Right hindlimb (tissue), 1 donor: ENCODE data around the gene PXMP2.
"Not testable (repeated sequence)": the region's sequence is repeated elsewhere in the genome, so short reads cannot be mapped to it uniquely, and the experiment has no call there.

ENCODE experiments used
- DNase-seq: peaks from one replicate; pipeline ENCODE4 v3.0.0-alpha.2; 2018

The PXMP2 gene

DNA sequence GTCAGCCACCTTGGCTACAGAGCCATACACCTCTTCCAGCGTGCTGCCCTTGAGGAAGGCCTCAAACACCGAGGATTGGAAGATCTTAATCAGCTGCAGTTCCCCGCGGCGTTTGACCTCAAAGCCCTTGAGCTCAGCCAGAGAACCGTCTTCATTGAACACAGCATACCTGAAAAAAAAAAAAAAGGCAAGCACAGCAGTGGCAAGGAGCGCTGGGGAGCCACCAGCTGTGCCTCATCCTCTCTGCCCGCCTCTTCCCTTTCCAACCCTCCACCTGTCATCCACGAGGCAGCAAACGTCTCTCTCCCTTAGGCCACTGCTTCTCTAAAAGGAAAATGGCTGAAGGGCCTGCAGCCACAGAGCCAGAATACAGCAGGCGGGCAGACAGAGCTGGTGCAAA lies 26.4 kb upstream of the PXMP2 start:
- no peak for DNase-seq

DNA sequence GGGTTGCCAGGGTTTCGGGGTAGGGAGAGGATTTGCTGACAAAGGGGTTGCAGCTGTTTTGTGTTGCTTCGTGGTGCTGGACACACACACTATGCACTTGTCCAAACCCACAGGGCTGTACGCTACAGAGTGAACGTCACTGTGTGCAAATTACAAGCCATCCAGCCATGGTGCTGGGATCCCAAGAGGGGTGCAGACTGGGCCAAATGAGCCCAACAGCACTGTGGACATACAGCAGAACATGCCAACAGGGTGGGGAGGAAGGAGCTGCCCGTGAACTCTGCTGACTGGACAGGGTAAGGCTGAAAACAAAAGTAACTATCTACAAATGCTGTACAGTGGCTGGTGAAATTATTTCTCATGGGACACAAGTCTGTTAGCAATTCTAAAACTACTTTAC lies 25.4 kb upstream of the PXMP2 start:
- DNase-seq, result no peak

DNA sequence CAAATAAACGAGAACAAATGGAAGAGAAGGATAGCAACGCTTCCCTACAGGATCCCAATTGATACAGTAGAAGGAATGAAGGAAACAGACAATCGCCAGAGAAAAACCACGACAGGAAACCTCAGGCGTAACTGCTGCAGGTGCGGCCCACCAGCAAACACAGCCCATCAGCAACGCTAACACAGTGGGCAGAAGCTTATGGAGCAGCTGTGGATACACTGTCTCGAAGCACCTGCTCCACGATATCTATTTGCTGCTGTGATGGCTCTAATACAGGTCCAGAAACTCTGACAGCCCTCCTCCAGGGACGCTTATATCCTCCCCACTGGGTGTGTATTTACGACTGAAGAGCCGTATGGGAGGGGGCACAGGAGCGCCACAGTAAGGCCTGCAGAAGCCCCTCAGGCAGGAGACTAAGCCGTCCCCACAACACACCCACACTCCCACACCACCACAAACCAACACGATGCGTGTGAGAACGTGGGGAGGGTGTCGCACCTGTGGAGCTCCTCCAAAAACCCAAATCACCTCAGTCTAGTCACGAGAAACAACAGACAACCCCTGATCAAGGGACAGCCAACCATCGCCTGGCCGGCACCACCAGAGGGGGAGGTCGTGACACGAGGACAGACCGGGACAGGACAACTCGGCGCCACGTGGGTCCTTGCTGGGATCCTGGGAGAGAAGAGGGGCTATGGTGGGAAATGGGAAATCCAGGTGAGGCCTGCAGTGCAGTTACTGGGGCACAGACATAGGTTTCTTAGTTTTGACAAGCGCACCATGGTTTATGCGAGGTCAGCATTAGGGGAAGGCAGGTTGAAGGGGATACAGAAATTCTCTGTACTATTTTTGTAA lies 24.3 kb upstream of the PXMP2 start:
- no peak for DNase-seq

DNA sequence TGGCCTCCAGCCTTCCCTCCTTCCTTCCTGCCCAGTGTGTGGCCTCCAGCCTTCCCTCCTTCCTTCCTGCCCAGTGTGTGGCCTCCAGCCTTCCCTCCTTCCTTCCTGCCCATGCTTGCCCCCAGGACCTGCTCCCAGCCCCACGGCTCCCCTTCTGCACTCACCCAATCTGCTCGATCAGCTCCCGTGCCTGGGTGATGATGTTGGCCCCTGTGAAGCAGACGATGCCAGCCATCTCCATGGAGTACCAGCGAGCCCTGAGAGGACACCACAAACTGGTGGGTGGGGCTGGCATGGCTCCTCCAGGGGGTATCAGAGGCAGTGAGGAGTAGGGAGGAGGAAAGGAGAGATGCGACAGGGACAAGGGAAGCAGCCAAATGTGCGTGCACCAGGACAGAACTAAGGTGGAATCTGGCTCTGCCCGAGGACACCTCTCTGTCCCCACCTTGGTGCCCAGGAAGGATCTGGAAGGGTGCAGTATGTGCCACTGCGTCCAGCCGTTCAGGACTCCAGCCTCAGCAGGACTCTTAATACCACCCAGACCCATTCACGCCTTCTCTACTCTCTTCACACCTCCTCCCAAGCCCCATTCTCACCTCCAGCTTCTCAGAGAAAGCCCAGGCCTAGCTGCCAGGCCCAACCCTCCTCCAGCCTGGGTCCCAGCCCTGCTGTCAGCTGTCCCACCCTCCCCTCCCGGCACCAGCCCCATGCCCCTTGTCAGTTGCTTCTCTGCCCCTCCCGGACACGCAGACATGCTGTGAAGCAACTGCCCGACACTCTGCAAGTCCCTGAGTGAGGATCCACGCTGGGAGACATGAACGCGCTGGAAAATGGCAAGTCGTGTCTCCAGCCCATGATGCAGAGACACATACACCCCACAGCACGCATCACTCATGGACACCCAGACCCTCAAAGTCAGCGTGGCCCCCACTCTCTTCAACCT lies 22.9 kb upstream of the PXMP2 start:
- DNase-seq, result no peak

DNA sequence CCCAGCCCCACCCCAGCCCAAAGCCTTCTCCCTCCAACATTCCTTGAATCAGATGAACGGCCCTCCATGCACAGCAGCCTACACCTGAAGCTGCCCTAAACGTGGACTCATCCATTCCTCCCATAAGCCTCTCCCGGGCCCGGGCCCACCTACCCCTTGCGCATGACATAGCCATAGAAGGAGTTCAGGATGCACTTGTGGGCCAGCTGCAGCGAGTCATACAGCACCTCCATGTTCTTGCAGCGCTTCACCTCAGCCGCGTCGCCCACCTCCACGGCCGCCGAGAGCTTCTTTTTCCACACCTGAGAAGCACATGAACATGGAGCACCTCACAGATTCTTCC lies 22.3 kb upstream of the PXMP2 start:
- DNase-seq, result no peak

DNA sequence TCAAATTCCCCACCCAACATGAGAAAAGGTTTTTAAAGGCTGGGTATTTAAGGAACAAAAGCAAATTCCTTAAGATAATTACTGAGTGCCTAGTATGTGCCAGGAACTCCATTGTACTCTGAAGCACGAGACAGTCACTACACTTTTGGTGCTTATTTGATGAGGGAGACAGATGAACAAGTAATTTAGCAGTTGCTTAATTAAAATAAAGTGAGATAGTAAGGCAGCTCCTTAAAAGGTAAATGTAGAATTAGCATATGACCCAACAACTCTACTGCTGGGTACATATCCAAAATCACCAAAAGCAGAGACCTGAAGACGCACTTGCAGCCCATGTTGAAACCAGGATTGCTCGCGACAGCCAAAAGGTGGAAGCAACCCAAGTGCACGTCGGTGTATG lies 21.6 kb upstream of the PXMP2 start:
- no peak for DNase-seq

DNA sequence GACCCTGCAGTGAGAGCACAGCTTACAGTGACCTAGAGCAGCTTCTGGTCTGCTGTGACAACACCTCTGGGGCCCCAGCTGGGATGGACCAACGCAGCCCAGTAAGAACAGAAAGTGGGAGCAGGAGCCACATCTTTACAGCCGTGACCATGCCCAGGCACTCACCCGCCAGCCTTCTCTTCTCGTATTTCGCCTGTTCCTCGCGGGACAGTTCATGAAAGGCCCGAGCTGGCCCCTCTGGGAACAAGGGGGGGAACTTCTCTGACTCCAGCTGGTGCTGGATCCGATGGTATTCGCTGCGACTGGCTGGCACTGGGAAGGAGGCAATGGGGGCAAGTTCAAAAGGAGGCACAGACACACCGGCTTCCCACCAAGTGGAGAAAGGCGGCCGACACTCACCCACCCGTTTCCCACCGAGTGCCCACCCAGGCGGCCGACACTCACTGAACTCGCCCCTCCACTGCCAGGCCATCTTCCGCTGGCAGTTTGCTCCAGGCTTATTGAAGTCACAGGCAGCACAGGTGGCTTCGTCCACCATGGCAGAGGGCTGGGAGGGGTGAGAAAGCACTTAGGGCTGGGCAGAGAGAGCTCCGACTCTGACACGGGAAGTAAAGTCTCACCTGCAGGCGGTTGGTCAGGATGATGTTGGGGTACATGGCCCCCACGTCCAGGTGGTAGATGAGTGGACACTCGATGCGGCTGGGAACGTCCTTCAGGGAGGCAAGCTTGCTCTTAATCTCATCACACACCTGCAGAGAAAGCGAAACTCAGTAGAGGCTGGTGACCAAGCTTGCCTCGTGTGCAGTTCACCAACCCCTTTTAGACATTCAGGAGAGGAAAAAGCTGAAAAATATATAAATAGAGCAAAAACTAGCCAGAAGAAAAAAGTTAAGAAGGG lies 18.9 kb upstream of the PXMP2 start:
- DNase-seq, result no peak

DNA sequence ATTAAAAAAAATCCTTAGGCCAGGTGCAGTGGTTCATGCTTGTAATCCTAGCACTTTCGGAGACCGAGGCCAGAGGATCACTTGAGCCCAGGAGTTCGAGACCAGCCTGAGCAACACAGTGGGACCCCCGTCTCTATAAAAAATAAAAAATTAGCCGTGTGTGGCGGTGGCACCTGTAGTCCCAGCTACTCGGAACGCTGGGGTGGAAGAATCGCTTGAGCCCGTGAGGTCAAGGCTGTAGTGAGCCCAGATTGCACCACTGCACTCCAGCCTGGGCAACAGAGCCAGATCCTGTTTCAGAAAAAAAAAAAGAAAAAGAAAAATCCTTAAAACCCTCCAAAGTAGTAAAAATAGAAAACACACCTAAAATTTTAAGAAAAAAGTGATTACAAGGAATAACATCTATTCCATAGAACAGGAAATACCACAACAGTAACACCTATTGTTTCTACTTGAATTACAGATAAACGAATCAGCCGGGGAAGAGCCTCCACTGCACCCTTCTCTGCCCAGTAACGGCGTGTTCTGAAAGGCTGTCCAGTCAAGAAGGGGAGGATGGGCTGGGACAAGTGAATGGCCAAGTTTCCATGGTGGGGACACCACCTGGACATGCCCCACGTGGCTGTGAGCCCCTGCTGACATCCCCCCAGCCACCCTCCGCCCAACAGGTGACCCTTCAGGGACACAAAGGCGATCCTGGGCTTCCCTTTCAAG lies 18.1 kb upstream of the PXMP2 start:
- no peak for DNase-seq

DNA sequence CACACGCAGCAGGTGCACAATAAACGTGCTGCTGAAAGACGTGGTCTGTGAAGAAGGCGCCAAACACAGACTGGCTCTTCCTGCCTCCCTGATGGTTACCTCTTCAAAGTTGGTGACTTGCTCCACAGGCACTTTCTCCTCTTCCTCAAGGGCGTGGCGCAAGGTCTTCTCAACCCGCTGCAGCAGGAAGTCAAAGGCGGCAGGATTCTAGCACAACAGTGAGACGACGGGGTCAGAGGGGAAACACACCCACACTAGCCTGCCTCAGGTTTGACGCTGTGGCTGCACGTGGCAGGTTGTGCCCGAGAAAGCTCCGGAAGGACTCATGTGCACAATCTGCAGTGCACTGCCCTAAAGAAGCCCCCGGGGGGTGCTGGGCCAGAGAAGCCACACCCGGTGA lies 15.3 kb upstream of the PXMP2 start:
- no peak for DNase-seq

DNA sequence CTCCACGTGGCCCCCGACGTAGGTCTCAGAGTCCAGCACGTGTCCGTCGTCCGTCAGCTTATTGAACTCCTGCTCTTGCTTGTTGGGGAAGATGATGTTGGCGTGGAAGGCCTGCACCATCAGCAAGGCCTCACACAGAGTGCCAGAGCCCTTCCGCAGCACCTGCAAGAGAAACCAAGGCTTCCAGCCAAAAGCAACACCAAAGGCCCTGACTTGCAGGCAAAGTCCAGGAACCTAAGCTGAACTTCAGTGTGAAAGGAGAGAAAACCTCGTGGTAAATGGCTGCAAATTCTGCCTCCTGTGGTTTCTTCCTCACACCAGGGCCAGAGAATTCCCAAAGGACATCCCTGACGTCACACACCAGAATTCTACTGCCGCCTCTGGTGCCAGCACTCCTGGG lies 14.7 kb upstream of the PXMP2 start:
- no peak for DNase-seq

DNA sequence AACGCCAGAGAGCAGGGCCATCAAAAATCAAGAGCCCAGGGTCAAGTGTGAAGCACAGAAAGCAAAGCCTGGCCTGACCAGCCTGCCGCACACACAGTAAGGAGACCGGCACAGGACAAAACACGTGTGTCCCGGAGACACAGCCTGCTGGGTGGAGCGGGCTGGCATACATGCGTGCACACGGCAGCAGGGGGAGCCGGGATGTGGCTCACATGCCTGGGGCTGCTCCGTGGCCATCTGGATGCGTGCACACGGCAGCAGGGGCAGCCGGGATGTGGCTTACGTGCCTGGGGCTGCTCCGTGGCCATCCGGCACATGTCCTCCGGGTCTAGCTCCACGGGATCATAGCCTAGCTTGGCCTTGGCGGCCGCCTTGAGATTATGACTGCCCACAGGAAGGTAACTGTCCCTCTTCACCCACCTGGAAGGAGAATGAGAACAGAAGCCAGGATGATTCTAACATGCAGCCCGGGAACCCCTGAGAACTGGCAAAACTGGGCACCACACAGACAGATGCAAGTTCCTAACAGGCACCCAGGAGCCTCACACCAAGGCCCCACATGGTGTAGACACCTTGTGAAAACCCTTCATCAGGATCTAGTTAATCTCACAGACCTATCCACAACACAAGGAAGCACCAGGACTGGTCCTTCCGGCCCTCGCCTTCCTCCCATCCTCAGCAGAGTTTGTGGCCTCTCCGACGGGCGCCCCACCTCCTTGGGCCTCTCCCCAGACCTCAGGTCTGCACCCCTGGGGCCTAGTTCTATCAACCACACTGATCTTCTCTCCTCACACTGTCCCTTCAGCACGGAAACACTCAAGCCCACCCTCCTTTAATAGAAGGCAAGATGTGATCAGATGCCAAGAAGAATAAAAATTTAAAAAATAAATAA lies 13.9 kb upstream of the PXMP2 start:
- no peak for DNase-seq

DNA sequence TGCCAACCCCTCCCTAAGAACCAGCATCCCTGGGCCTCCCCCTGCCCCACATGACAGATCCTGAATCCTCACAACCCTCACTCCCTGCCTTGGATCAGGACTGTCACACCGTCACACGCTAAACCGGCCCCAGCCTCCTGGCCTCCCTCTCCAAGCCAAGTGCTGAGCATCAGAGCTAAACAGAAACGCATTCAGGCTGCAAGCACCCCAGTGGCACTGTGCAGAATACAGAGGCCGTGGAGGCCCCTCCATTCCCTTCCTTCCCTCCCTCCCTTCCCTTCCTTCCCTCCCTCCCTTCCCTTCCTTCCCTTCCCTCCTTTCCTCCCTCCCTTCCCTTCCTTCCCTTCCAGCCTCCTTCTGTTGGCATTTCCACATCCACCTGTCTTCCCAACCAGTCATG lies 12.8 kb upstream of the PXMP2 start:
- DNase-seq, result no peak

DNA sequence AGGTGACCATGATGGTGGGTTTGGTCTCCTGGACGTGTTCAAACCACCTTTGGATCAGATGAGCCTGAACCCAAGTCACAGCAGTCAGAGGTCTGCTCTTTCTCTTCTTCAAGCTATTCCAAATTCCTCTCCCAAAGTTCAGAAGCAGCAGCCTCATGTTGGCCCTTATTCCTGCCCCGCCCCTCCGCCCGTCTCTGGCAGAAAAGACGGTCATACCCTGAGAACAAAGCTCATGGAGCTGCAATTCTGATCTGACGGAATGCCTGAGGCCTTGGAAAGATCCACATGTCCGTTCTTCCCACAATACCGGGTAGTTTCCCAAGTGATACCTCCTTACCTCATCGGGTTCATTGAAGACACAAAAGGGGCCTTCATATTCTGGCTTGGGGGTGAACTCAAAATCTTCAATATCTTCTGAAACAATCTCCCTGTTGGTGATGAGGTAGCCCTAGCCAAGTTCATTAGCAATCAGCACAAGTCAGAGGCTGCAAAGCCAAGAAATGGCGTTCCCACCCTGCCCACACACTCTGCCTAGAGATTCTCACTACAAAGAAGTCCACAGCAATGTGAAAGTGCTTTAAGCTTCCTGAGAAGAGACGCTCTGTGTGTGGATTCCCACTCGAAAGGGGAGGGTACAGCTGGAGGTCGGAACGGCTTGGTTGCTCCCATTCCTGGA lies 11.5 kb upstream of the PXMP2 start:
- DNase-seq, result no peak

DNA sequence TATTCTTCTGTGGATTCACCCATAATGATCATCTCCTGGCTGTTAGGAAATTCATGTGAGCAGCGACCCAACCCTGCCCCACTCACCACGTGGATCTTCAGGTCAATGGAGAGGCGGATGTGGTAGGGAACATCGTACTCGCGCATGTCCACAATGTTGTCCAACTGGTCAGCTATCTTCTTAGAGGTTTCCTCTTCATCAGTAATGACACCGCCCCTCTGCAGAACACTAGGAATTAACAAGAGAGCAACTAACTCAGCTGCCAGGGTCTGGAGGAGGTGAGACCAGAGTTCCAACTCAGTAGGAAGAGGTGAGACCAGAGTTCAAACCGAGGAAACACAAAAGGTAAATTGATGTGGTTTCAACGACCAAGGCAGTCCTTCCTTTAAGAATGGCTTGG lies 9.9 kb upstream of the PXMP2 start:
- DNase-seq, result no peak

DNA sequence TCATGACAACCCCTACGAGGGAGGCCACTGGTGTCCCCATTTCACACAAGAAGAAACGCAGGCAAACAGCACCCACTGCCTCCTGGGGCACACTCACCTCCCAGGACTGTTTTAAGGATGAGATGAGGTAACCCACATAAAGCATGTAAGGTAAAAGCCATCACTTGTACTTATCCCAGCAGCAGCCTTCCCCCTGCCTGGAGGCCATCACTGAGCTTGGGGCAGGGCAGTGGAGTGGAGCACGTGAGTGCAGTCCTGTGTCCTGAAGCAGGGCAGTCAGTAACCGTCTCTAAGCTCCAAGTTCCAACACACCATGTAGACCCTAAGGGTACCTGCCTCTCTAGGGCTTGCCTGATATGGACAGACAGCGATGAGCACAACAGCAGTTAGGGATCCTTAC lies 2.0 kb upstream of the PXMP2 start:
- no peak for DNase-seq

DNA sequence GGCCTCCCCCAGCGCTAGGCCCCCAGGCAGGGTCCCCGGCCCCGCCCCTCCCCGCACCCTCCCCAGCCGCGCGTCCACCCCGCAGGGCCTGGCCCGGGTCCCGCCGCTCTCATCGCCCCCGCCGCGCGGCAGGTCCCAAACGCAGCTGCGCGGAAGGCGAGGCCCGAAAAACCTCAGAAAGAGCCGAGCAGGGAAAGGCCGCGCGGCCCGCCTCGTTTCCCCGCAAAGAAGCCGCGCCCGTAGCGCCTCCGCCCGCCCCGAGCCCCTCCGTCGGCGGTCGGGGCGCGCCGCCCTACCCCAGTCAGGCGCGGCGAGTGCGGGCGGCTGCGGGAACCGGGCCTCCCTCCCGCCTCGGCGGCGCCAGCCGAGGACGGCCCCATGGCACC lies 569 bp upstream of the PXMP2 start:
- DNase-seq, result peak; percentile 65

DNA sequence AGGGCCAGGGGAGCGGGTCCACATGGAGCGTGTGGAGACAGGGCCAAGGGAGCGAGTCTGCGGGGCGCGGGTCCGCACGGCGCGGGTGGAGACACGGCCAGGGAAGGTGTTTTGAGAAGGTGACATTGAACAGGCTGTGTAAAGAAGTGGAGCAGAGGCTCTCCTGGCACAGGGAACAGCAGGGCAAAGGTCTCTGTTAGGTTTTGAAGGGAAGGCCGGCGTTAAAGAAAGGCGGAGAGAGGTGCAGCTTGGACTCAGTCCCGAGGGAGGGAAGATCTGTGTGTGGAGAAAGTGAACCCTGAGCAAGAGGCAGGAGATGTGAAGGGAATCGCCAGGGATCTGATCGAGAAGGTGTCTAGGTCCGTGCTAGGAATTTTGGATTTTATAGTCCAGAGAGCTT lies 1.8 kb downstream of the PXMP2 start:
- no peak for DNase-seq

DNA sequence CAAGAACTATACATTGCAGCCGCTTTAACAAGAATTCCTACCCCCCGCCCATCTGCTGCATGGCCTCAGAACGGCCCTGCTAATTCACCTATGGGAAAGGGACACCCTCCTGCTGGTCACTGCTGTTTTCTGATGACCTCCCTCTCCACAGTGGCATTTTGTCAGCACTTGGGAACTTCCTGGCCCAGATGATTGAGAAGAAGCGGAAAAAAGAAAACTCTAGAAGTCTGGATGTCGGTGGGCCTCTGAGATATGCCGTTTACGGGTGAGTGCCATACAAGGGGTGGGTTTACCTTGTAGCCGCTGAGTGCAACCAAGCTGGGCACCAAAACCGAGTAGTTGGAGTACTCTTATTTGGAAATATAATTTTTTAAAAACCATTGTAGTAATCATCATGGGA lies 2.7 kb downstream of the PXMP2 start:
- no peak for DNase-seq

DNA sequence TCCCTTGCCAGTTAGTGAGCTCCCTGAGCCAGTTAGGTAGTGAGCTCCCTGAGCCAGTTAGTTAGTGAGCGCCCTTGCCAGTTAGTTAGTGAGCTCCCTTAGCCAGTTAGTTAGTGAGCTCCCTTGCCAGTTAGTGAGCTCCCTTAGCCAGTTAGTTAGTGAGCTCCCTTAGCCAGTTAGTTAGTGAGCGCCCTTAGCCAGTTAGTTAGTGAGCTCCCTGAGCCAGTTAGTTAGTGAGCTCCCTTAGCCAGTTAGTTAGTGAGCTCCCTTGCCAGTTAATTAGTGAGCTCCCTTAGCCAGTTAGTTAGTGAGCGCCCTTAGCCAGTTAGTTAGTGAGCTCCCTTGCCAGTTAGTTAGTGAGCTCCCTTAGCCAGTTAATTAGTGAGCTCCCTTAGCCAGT lies 4.6 kb downstream of the PXMP2 start:
- DNase-seq, result not testable (repeated sequence)

DNA sequence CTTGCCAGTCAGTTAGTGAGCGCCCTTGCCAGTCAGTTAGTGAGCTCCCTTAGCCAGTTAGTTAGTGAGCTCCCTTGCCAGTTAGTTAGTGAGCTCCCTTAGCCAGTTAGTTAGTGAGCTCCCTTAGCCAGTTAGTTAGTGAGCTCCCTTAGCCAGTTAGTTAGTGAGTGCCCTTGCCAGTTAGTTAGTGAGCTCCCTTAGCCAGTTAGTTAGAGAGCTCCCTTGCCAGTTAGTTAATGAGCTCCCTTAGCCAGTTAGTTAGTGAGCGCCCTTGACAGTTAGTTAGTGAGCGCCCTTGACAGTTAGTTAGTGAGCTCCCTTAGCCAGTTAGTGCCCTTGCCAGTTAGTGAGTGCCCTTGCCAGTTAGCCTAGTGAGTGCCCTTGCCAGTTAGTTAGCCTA lies 7.5 kb downstream of the PXMP2 start:
- not testable (repeated sequence) for DNase-seq

DNA sequence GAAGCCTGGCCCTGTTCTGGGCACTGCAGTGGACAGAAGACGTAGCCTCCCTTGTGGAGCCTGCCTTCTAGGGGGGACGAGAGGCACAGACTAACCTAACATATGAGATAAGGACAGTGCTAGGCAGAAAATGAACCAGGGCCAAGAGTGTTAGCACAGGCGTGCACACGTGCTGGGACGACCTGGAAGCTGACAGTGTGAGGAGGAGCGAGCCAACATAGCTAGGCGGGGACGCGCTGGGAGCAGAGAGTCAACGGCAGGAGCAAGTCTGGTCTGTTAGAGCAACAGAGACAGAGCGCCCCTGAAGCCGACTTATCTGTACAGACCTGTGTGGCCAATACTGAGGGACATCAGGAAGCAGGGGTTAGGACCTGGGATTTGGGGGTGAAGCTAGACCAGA lies 8.0 kb downstream of the PXMP2 start:
- no peak for DNase-seq
